Ramos (cell line): ENCODE results near the gene COL1A1.

Experiments
- in situ Hi-C: fragments of 300-500 bp; cut with MboI; formaldehyde crosslinking; loops from one replicate; pipeline ENCODE4 v1.14.3; 2022; ENCODE audit warnings: low sequenced_read_pairs; ENCODE audit not compliant: unreplicated experiment

COL1A1 gene

GRCh38 chr17:50203604-50204345 is 2.3 kb upstream of the COL1A1 start:
- in situ Hi-C loops = loop anchor here (10.0 kb wide), 1 partner anchor 91 kb away; no protein-coding TSS in a partner anchor

- in situ Hi-C loops = loop anchor here (10.0 kb wide), 1 partner anchor 92 kb away; no protein-coding TSS in a partner anchor
Observed at GRCh38 chr17:50203086-50203485, 1.7 kb upstream of the COL1A1 start.

GRCh38 chr17:50200457-50201275 is 765 bp downstream of the COL1A1 start:
- in situ Hi-C loops = loop anchor here (10.0 kb wide), 1 partner anchor 94 kb away; no protein-coding TSS in a partner anchor

GRCh38 chr17:50199803-50200456 is 1.5 kb downstream of the COL1A1 start:
- in situ Hi-C loops = loop anchor here (10.0 kb wide), 1 partner anchor 95 kb away; no protein-coding TSS in a partner anchor

GRCh38 chr17:50199211-50199802 is 2.1 kb downstream of the COL1A1 start:
- in situ Hi-C loops = no loop called here

GRCh38 chr17:50198026-50198669 is 3.3 kb downstream of the COL1A1 start:
- in situ Hi-C loops = no loop called here

- in situ Hi-C loops = no loop called here
Observed at GRCh38 chr17:50196826-50197225, 4.6 kb downstream of the COL1A1 start.

- in situ Hi-C loops = no loop called here
Observed at GRCh38 chr17:50196036-50196435, 5.4 kb downstream of the COL1A1 start.

- in situ Hi-C loops = no loop called here
Observed at GRCh38 chr17:50194934-50195865, 6.2 kb downstream of the COL1A1 start.

- in situ Hi-C loops = no loop called here
Observed at GRCh38 chr17:50194140-50194933, 7.1 kb downstream of the COL1A1 start.

GRCh38 chr17:50192618-50193291 is 8.7 kb downstream of the COL1A1 start:
- in situ Hi-C loops = no loop called here

GRCh38 chr17:50192144-50192617 is 9.2 kb downstream of the COL1A1 start:
- in situ Hi-C loops = no loop called here

- in situ Hi-C loops = no loop called here
Observed at GRCh38 chr17:50191359-50192143, 9.9 kb downstream of the COL1A1 start.

- in situ Hi-C loops = no loop called here
Observed at GRCh38 chr17:50190603-50191358, 10.7 kb downstream of the COL1A1 start.

GRCh38 chr17:50190293-50190602 is 11.2 kb downstream of the COL1A1 start:
- in situ Hi-C loops = no loop called here
